ENCODE results near the gene BCAS2.

Gene BCAS2

DNA sequence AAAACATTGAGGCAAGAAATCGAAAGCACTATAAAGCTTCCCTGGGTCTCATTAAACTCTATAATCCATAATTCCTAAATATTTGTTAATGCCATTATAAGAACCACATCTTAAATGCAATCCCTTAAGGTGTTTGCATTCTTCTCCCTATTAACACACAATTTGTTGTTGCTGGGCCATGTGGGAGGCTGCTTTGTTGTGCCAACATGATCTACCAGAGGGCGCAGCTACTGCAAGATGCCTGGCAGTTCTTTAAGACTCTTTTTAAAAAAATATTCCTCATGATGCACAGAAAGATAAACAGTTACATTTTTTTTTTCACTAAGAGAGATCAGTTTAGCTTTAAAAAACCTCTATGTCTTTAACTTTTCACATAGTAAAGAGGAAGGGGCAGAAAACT lies 39.0 kb upstream of the BCAS2 start:
- TF ChIP-seq, protein P1, sequence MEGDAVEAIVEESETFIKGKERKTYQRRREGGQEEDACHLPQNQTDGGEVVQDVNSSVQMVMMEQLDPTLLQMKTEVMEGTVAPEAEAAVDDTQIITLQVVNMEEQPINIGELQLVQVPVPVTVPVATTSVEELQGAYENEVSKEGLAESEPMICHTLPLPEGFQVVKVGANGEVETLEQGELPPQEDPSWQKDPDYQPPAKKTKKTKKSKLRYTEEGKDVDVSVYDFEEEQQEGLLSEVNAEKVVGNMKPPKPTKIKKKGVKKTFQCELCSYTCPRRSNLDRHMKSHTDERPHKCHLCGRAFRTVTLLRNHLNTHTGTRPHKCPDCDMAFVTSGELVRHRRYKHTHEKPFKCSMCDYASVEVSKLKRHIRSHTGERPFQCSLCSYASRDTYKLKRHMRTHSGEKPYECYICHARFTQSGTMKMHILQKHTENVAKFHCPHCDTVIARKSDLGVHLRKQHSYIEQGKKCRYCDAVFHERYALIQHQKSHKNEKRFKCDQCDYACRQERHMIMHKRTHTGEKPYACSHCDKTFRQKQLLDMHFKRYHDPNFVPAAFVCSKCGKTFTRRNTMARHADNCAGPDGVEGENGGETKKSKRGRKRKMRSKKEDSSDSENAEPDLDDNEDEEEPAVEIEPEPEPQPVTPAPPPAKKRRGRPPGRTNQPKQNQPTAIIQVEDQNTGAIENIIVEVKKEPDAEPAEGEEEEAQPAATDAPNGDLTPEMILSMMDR (IDR thresholded peaks at IDR 0.05; ENCODE audit: low read depth, low read length, poor library complexity, severe bottlenecking): no peak
- no peak for TF ChIP-seq EZH2phosphoT487 (IDR thresholded peaks at IDR 0.05; ENCODE audit: borderline replicate concordance, low read length)
- Histone ChIP-seq H3K27me3 (ENCODE audit: control insufficient read depth, low read length) (peaks cover 7% of the 10 kb centered on the region; the same call in 1 of the 2 replicates), H3K79me2 (ENCODE audit: control insufficient read depth, low read length) (no peaks in the 10 kb centered on the region), H3F3A (ENCODE audit: control insufficient read depth, insufficient read depth) (no peaks in the 10 kb centered on the region), H3K36me3 (ENCODE audit: control insufficient read depth, low read length) (no peaks in the 10 kb centered on the region), H3K9me3 (ENCODE audit: control insufficient read depth, insufficient read depth, low read length) (no peaks in the 10 kb centered on the region), H3K4me1 (ENCODE audit: control insufficient read depth, low read length) (no peaks in the 10 kb centered on the region), H4K20me1 (ENCODE audit: control insufficient read depth, insufficient read depth, low read depth, low read length) (no peaks in the 10 kb centered on the region), H3K9me2 (replicated peaks; ENCODE audit: control insufficient read depth, low read length) (no peaks in the 10 kb centered on the region), H3K27ac (ENCODE audit: low read depth, low read length) (no peak overlapping the region), H3K4me2 (ENCODE audit: low read length) (no peak overlapping the region), H3K4me3 (ENCODE audit: low read length) (no peak overlapping the region)

DNA sequence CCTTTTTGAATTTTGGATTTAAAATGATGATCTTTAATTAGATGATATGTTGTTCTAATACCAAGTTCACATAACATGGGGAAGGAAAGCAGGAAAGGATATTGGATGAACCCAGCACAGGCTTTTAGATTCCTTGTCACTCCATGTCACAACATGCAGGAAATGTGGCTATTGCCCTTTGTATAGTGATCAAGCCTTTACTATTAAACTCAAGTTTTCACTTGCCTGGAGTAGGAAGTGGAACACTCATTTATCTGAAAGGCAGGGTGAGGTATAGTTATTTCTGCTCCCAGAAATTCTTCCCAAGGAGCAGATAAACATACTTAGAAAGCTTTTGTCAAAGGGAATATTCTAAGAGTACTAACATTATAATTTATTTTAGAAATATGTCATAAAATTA lies 37.2 kb upstream of the BCAS2 start:
- no peak for TF ChIP-seq EZH2phosphoT487 (IDR thresholded peaks at IDR 0.05; ENCODE audit: borderline replicate concordance, low read length)
- TF ChIP-seq, protein P1 (IDR thresholded peaks at IDR 0.05; ENCODE audit: low read depth, low read length, poor library complexity, severe bottlenecking): no peak
- Histone ChIP-seq H3K36me3 (ENCODE audit: control insufficient read depth, low read length) (no peaks in the 10 kb centered on the region), H3K4me2 (ENCODE audit: low read length) (no peak overlapping the region)

DNA sequence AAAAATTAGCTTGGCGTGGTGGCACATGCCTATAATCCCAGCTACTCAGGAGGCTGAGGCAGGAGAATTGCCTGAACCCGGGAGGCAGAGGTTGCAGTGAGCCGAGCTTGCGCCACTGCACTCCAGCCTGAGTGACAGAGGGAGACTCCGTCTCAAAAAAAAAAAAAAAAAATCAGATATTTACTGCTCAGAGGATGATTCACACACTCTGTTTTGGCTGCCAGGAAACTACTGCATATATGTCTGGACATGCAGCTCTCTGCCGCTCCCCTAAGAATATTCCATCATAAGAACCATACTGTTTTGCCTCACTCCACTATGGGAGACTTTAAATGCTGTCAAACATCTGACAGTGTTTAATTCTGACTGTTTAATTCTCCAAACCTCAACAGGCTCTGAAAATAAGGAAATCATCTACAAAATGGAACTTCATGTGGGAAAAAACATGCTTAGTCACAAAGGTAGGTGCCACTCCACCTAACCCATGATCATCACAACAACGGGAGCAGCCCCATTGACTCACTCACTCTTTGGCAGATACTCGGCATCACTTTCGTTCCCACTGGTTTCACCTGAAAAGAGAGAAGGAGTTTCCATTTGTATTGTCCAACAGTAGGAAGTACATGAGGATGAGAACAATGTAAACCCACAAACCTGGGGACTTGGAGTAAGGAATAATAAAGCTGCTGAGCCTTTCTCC lies 29.3 kb upstream of the BCAS2 start:
- no peak overlapping the region for H3K4me3 ChIP-seq (ENCODE audit: low read length)
- no peaks in the 10 kb centered on the region for H4K20me1 ChIP-seq (ENCODE audit: control insufficient read depth, insufficient read depth, low read depth, low read length)
- peaks cover 9% of the 10 kb centered on the region for H3K27me3 ChIP-seq (ENCODE audit: control insufficient read depth, low read length)
- no peaks in the 10 kb centered on the region for H3K4me1 ChIP-seq (ENCODE audit: control insufficient read depth, low read length)
- no peaks in the 10 kb centered on the region for H3K79me2 ChIP-seq (ENCODE audit: control insufficient read depth, low read length)
- no peak overlapping the region for H3K4me2 ChIP-seq (ENCODE audit: low read length)
- H3F3A ChIP-seq (ENCODE audit: control insufficient read depth, insufficient read depth): no peaks in the 10 kb centered on the region
- H3K9me2 ChIP-seq (replicated peaks; ENCODE audit: control insufficient read depth, low read length): no peaks in the 10 kb centered on the region
- H3K36me3 ChIP-seq (ENCODE audit: control insufficient read depth, low read length): no peaks in the 10 kb centered on the region
- H3K9me3 ChIP-seq (ENCODE audit: control insufficient read depth, insufficient read depth, low read length): no peaks in the 10 kb centered on the region
- H3K27ac ChIP-seq (ENCODE audit: low read depth, low read length): no peak overlapping the region
- TF ChIP-seq, protein P1 (IDR thresholded peaks at IDR 0.05; ENCODE audit: low read depth, low read length, poor library complexity, severe bottlenecking): no peak
- no peak for TF ChIP-seq EZH2phosphoT487 (IDR thresholded peaks at IDR 0.05; ENCODE audit: borderline replicate concordance, low read length)

More for the DNA sequence above, 37.2 kb upstream of the BCAS2 start:
- H3K27me3 ChIP-seq (ENCODE audit: control insufficient read depth, low read length): peaks cover 7% of the 10 kb centered on the region; the same call in 1 of the 2 replicates
- H3K4me1 ChIP-seq (ENCODE audit: control insufficient read depth, low read length): no peaks in the 10 kb centered on the region
- H3K79me2 ChIP-seq (ENCODE audit: control insufficient read depth, low read length): no peaks in the 10 kb centered on the region
- no peaks in the 10 kb centered on the region for H3K9me3 ChIP-seq (ENCODE audit: control insufficient read depth, insufficient read depth, low read length)
- no peaks in the 10 kb centered on the region for H3K9me2 ChIP-seq (replicated peaks; ENCODE audit: control insufficient read depth, low read length)
- H3F3A ChIP-seq (ENCODE audit: control insufficient read depth, insufficient read depth): no peaks in the 10 kb centered on the region
- no peak overlapping the region for H3K27ac ChIP-seq (ENCODE audit: low read depth, low read length)
- no peaks in the 10 kb centered on the region for H4K20me1 ChIP-seq (ENCODE audit: control insufficient read depth, insufficient read depth, low read depth, low read length)
- no peak overlapping the region for H3K4me3 ChIP-seq (ENCODE audit: low read length)

All from DOHH2 (cell line).